Measurements from ENCODE around the gene VPS16.

DNA sequence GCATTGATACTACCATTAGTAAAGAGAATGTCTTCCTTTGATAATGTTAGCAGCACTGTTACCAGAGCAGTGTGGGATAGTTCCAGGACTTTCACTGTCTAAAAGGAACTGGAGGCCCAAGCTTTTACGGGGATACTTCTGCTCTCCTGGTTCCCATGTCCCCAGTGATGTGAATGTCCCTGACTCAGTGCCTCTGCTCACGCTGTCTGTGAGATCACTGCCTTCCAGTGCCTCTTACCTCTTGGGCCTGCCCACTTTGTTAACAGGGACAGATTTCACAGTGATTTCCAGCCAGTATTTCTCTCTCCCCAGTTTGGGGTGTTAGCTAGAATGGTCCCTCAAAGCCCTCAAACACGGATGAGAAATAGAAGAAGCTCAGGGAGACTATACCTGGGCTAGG lies 47.2 kb downstream of the VPS16 start:
- TF ChIP-seq, protein P1, sequence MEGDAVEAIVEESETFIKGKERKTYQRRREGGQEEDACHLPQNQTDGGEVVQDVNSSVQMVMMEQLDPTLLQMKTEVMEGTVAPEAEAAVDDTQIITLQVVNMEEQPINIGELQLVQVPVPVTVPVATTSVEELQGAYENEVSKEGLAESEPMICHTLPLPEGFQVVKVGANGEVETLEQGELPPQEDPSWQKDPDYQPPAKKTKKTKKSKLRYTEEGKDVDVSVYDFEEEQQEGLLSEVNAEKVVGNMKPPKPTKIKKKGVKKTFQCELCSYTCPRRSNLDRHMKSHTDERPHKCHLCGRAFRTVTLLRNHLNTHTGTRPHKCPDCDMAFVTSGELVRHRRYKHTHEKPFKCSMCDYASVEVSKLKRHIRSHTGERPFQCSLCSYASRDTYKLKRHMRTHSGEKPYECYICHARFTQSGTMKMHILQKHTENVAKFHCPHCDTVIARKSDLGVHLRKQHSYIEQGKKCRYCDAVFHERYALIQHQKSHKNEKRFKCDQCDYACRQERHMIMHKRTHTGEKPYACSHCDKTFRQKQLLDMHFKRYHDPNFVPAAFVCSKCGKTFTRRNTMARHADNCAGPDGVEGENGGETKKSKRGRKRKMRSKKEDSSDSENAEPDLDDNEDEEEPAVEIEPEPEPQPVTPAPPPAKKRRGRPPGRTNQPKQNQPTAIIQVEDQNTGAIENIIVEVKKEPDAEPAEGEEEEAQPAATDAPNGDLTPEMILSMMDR (IDR thresholded peaks at IDR 0.05; ENCODE audit: insufficient read depth, low read depth, low read length), result no peak
- TF ChIP-seq EZH2 (IDR thresholded peaks at IDR 0.05; ENCODE audit: insufficient read depth, low read length), result no peak

Measured in astrocyte (in vitro differentiated cells and primary cell).